Coronary artery (tissue), 2 donors: ENCODE data around the gene SPAG17.

Experiments used
- DNase-seq: peaks from one replicate; pipeline ENCODE4 v3.0.0-alpha.2; 2017; ENCODE audit warnings: low spot score
- H3K27ac ChIP-seq, 2 donors: fragments of 200-600 bp; sonication (generic); one replicate each; pipeline ENCODE4 v1.5.1; 2016 to 2019
- H3K4me3 ChIP-seq: fragments of 200-600 bp; sonication (generic); 2 replicates; pipeline ENCODE4 v1.5.1; 2016; ENCODE audit warnings: mild to moderate bottlenecking, moderate library complexity
- TF ChIP-seq, protein P1 (sequence below): fragments of 200-600 bp; sonication (generic); IDR thresholded peaks from one replicate; pipeline ENCODE4 v1.5.1; 2019; ENCODE audit warnings: antibody characterized with exemption

SPAG17 gene

DNA sequence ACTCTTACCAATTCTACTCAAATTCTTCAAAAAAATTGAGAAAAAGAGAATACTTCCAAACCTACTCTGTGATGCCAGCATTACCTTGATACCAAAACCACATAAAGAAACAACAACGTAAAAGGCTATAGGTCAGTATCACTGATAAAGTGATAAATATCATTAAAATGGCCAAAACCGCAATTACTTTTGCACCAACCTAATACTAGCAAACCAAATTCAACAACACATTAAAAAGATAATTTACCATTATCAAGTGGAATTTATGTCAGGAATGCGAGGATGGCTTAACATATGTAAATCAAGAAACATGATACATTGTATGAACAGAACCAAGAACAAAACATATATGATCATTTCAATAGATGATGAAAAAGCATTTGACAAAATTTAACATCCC is 7.0 kb downstream of the SPAG17 start:
- Histone ChIP-seq H3K4me3 (no peak overlapping the region), H3K27ac (no peak overlapping the region)
- no peak for DNase-seq
- TF ChIP-seq, protein P1, sequence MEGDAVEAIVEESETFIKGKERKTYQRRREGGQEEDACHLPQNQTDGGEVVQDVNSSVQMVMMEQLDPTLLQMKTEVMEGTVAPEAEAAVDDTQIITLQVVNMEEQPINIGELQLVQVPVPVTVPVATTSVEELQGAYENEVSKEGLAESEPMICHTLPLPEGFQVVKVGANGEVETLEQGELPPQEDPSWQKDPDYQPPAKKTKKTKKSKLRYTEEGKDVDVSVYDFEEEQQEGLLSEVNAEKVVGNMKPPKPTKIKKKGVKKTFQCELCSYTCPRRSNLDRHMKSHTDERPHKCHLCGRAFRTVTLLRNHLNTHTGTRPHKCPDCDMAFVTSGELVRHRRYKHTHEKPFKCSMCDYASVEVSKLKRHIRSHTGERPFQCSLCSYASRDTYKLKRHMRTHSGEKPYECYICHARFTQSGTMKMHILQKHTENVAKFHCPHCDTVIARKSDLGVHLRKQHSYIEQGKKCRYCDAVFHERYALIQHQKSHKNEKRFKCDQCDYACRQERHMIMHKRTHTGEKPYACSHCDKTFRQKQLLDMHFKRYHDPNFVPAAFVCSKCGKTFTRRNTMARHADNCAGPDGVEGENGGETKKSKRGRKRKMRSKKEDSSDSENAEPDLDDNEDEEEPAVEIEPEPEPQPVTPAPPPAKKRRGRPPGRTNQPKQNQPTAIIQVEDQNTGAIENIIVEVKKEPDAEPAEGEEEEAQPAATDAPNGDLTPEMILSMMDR: no peak

DNA sequence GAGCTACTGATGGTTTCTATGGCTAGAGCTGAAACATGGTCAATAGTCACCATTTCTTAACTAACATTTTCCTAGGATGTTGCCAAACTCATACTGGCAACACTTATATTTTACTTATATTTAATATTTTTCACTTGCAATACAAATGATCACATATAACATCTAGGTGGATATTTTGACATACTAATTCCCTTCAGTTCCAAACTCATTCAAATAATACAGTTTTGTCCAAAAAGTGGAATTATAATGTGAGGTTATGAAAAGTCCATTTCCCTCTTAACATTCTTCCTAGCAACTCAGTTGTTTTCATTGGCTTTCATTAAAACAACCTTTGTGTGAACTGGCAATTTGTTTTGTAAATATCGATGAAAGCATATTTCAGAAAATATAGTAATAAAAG is 16.0 kb downstream of the SPAG17 start:
- no peak overlapping the region for H3K4me3 ChIP-seq
- no peak for DNase-seq
- TF ChIP-seq, protein P1: no peak
- H3K27ac ChIP-seq: no peak overlapping the region

DNA sequence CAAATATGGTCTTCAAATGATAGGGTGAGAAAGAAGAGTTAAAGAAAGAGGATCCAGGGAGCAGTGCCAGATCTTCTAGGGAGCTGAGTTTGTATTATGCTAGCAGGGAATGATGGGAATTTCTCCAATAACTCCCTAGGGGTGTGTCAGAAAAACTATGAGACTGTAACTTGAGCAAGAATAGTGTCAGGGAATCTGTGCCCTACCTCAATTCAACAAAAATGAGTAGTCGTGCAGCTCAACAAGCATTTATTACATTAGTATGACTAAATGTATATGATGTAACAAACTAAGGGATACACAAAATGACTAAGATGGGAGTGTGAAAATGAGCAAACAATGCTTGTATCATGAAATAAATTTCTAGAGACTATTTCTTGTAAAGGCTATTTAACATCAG is 24.2 kb downstream of the SPAG17 start:
- no peak overlapping the region for H3K4me3 ChIP-seq
- TF ChIP-seq, protein P1: no peak
- H3K27ac ChIP-seq: no peak overlapping the region
- DNase-seq: no peak

DNA sequence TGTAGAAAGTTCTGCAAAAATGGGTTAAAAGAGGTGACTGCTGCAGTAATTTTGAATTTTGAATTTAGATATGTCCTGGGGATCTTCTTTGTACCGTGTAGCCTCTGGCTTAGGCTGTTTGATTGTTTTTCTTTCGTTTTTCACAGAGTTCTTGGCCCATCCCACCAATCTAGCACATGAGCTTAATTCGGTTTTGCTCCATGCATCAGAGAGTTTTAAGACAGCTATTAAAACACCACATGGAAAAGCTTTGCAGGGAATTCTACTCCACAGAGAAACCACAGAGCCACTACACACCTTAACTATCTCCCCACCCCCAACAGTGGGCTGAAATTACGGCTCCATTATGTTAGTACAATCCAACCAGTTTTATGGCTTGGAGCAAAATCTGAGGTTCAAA is 25.5 kb downstream of the SPAG17 start:
- Histone ChIP-seq H3K4me3 (no peak overlapping the region), H3K27ac (no peak overlapping the region)
- TF ChIP-seq, protein P1: no peak
- DNase-seq: no peak

DNA sequence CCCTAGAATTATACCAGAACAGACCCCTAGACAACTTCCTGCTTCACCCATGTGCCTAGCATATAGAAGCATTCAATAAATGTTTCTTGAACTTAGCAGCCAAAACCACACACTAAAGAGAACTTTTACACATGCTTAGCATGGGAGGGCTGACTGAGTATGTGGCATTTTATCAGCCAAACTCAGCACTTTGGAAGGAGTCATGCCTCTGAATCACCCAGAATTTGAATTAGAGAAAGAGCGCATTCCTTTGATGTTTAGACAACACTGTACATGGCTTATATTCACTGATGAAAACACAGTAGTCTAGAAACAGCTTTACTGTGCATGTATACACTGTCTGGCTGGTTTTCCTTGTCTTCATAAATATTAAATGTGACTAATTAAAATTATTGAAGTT is 26.1 kb downstream of the SPAG17 start:
- Histone ChIP-seq H3K4me3 (no peak overlapping the region), H3K27ac (no peak overlapping the region)
- TF ChIP-seq, protein P1: no peak
- no peak for DNase-seq

DNA sequence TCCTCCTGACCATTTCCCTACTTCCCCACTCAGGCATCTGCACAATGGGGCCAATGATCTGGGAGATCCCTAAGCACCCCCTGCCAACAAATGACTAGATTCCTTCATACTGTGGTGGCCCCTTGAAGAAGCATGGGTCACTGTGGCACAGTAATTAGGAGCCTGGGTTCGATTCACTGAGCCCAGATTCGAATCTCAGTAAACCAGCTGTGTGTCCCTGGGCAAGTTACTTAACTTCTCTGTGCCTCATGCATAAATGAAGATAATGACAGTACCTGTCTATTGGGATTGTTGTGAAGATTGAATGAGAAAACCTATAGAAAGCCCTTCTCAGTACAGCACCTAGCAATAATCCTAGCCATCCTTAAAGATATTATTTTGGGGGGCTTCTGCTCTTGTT is 27.5 kb downstream of the SPAG17 start:
- no peak overlapping the region for H3K4me3 ChIP-seq
- TF ChIP-seq, protein P1: no peak
- no peak overlapping the region for H3K27ac ChIP-seq
- DNase-seq: no peak

DNA sequence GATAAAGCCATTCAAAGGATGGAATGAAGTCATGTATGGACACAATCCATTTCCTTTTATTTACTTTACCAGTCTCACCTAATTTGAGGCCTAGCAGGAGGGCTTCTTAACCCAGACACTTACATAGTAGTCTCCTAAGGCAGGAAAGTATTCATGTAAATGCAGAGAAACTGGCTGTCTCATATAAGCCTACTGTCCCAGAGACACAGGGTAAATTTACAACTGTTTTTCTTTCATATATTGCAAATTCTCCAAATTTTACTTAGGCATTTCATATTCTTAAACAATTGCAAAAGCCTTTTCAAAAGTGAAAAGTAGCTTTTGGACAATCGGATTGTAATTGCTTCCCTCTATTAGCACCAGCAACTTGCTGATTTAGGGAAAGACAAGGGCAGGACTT is 29.9 kb downstream of the SPAG17 start:
- Histone ChIP-seq H3K27ac (no peak overlapping the region), H3K4me3 (no peak overlapping the region)
- TF ChIP-seq, protein P1: no peak
- DNase-seq: no peak
